Heart left ventricle (tissue), 16 donors: ENCODE results near the gene SHTN1. TPM values are rescaled to one million over a fixed set of nuclear protein-coding genes. Genes with fewer than 3 reads are reported as not detected.

Source experiments
- ATAC-seq, 4 donors: fragments of 200-7000 bp; cut with Tn5 transposase; one replicate each; pipeline ENCODE4 v1.9.1; 2020 to 2022; ENCODE audit warnings: moderate library complexity in 4 of 4, mild to moderate bottlenecking in 3 of 4, moderate number of reproducible peaks in 1 of 4
- DNase-seq, 5 donors: peaks; one replicate each; pipeline ENCODE4 v3.0.0-alpha.2; 2020
- H3K27ac ChIP-seq, 12 donors: fragments of 200-600 bp; sonication (generic) in 4 of 12; one replicate each; pipeline versions ENCODE4 v1.5.0 to v1.8.0; 2016 to 2022; ENCODE audit warnings: mild to moderate bottlenecking in 2 of 12
- H3K27me3 ChIP-seq, 9 donors: fragments of 200-600 bp; sonication (generic) in 2 of 9; one replicate each; pipeline versions ENCODE4 v1.5.1 to v1.8.0; 2016 to 2022; ENCODE audit warnings: mild to moderate bottlenecking in 3 of 9
- H3K36me3 ChIP-seq, 9 donors: fragments of 200-600 bp; sonication (generic) in 2 of 9; one replicate each; pipeline versions ENCODE4 v1.5.0 to v1.8.0; 2018 to 2022; ENCODE audit warnings: mild to moderate bottlenecking in 2 of 9
- H3K4me1 ChIP-seq, 12 donors: fragments of 200-600 bp; sonication (generic) in 4 of 12; one replicate each; pipeline versions ENCODE4 v1.5.0 to v1.8.0; 2016 to 2022; ENCODE audit warnings: mild to moderate bottlenecking in 3 of 12
- H3K4me3 ChIP-seq, 12 donors: fragments of 200-600 bp; sonication (generic) in 4 of 12; one replicate each; pipeline versions ENCODE4 v1.5.0 to v1.8.0; 2017 to 2022; ENCODE audit warnings: mild to moderate bottlenecking in 9 of 12, moderate library complexity in 4 of 12
- H3K9me3 ChIP-seq, 12 donors: fragments of 200-600 bp; sonication (generic) in 4 of 12; one replicate each; pipeline versions ENCODE4 v1.5.0 to v1.8.0; 2016 to 2022; ENCODE audit warnings: mild to moderate bottlenecking in 1 of 12
- POLR2A ChIP-seq, 2 donors: fragments of 450-650 bp; IDR thresholded peaks; one replicate each; pipeline ENCODE4 v1.6.1; 2017; ENCODE audit warnings: antibody characterized with exemption in 2 of 2, mild to moderate bottlenecking in 2 of 2, moderate library complexity in 2 of 2
- WGBS, 4 donors: extraction: QIAGEN DNeasy Blood & Tissue Kit in 2 of 4; methylation state at CpG; one replicate each; pipeline versions ENCODE4 v1.1.5 to v1.1.7; 2013 to 2018; 5-methylcytosine and 5-hydroxymethylcytosine counted together
- intact Hi-C, 10 donors: fragments of 100-400 bp; cut with DNase I; formaldehyde crosslinking; loops; one replicate each; pipeline versions ENCODE4 v1.11.1 to v1.14.2; 2022
- polyA plus RNA-seq, 2 donors: library from polyadenylated mRNA; stranded (reverse); fragments of 200-250 nt; gene quantifications; one replicate each; pipeline ENCODE4 v1.2.3, GENCODE V29; 2013
- total RNA-seq, 9 donors: library from RNA; depleted of rRNA in 2 of 9; stranded (reverse); fragments of >200 nt in 2 of 9; fragmentation: NEBNext Ultra II Directional in 3 of 9; extraction: Animal tissue kit (Norgen Biotek cat#: 25700) in 3 of 9; gene quantifications; one replicate each; pipeline versions ENCODE4 v1.1.0 to v1.2.4, GENCODE V29; 2016 to 2023
- TF ChIP-seq, protein P1 (sequence below), 12 donors: fragments of 200-600 bp; sonication (generic) in 4 of 12; IDR thresholded peaks; one replicate each; pipeline versions ENCODE4 v1.5.0 to v1.8.0; 2018 to 2022; ENCODE audit warnings: antibody characterized with exemption in 12 of 12, mild to moderate bottlenecking in 5 of 12
- donor health status: ischemic (EF 13 %, LVEDD 7.1; RV severe dilation, severe dysfunction).
- donor health status: healthy with polysubstance abuse.
- donor health status: DM: no; HTN: yes; CAD: no.
- donor health status: DM: no; HTN: no; CAD: no.
- donor health status: ischemic (EF 25% LVEDD 6.9; RV normal size, moderate dysfunction).
- donor health status: ischemic (EF 25% LVEDD 5.7; RV mildly dilated, moderate dysfunction).
- donor health status: healthy.
- donor health status: DM: yes; HTN: yes; CAD: no.
- donor health status: ischemic (EF 35%, LVEDD 5.7; RV mildly dilated, moderate dysfunction).
- donor health status: nonischemic (EF 11% LVEDD 7.7; RV severe dilation, severe dysfunction).
- donor health status: DM: yes; HTN: yes; CAD: no.
- donor health status: PGD.
- donor health status: ischemic (EF 29% LVEDD 5.4; RV normal size, mild dysfunction).
- donor health status: nonischemic (EF 23%, LVEDD 6.1; RV moderate dilation, normal function).

Gene SHTN1
- total and polyA plus RNA-seq, 11 donors = 1.2 to 16.5 (median 2.5) TPM

DNA sequence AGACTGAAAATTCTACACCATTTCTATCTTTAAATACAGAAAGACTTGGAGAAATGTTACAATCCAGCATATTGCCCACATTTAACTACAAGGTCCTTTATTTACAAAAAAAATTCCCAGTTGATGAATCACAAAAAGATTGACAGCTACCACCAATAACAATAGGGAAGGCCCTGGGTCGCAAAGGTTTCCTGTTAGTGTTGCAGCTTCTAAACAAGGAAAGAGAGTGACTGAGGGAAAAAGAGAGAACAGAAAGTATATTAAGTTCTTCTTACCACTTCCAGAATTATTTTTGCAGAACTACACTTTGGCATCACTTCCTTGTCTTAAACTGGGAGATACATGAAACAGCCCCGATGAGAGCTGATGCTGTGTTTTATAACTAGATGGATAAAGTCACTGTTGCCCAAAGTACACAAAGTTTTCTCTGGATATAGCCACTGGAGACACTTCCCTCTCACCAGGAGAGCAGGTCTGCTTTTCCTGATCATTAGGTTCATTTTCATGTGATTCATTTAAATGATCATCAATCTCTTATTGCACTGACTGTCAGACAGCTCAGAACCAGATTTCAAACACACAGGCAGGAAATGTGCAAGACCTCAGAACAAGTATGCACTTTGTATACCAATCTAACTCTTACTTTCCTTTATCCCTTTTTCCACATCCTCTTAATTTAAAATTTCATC, 57.0 kb downstream of the SHTN1 start:
- peak overlapping the region in 1 of 12 donors; percentile 78 for H3K27ac ChIP-seq
- H3K4me3 ChIP-seq = no peak overlapping the region
- DNase-seq = no peak
- no peaks in the 10 kb centered on the region for H3K27me3 ChIP-seq
- peak in 3 of 4 donors; percentile 24 to 49 (median 47) for ATAC-seq
- no peaks in the 10 kb centered on the region for H3K9me3 ChIP-seq
- WGBS, 4 donors = 52 to 65% (median 55%) methylated on average over 2 of the region's 2 CpGs
- peaks cover 0 to 52% (median 0%) of the 10 kb centered on the region in 12 donors for H3K4me1 ChIP-seq
- H3K36me3 ChIP-seq = peaks cover 0 to 9% (median 0%) of the 10 kb centered on the region in 9 donors
- TF ChIP-seq POLR2A (IDR thresholded peaks at IDR 0.05) = no peak
- intact Hi-C loops = no loop called here

DNA sequence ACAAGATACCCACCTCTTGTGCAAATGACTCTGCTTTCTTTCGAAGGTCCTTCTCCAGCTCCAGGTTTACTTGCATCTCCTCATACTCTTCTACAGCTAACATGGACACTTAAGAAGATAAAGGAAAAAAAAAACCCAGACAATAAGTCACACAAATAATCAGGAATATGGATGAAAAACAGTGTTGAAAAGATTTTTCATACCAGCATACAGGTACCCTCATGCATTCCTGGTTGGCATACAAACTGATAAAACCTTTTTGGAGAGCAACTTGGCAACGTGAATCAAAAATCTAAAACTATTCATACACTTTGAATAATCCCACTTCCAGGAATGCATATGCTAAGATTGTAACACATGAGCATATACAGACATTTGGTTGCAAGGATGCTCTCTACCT, 60.1 kb downstream of the SHTN1 start:
- Histone ChIP-seq H3K4me3 (no peak overlapping the region), H3K27me3 (no peaks in the 10 kb centered on the region), H3K4me1 (peaks cover 0 to 26% (median 0%) of the 10 kb centered on the region in 12 donors), H3K27ac (no peak overlapping the region), H3K9me3 (no peaks in the 10 kb centered on the region), H3K36me3 (peaks cover 0 to 11% (median 0%) of the 10 kb centered on the region in 9 donors)
- TF ChIP-seq POLR2A (IDR thresholded peaks at IDR 0.05) = no peak
- TF ChIP-seq, protein P1, sequence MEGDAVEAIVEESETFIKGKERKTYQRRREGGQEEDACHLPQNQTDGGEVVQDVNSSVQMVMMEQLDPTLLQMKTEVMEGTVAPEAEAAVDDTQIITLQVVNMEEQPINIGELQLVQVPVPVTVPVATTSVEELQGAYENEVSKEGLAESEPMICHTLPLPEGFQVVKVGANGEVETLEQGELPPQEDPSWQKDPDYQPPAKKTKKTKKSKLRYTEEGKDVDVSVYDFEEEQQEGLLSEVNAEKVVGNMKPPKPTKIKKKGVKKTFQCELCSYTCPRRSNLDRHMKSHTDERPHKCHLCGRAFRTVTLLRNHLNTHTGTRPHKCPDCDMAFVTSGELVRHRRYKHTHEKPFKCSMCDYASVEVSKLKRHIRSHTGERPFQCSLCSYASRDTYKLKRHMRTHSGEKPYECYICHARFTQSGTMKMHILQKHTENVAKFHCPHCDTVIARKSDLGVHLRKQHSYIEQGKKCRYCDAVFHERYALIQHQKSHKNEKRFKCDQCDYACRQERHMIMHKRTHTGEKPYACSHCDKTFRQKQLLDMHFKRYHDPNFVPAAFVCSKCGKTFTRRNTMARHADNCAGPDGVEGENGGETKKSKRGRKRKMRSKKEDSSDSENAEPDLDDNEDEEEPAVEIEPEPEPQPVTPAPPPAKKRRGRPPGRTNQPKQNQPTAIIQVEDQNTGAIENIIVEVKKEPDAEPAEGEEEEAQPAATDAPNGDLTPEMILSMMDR (IDR thresholded peaks at IDR 0.05) = no peak
- WGBS, 4 donors = 80 to 93% (median 90%) methylated on average over 2 of the region's 2 CpGs
- ATAC-seq (no peak), DNase-seq (no peak)
- intact Hi-C loops = no loop called here

DNA sequence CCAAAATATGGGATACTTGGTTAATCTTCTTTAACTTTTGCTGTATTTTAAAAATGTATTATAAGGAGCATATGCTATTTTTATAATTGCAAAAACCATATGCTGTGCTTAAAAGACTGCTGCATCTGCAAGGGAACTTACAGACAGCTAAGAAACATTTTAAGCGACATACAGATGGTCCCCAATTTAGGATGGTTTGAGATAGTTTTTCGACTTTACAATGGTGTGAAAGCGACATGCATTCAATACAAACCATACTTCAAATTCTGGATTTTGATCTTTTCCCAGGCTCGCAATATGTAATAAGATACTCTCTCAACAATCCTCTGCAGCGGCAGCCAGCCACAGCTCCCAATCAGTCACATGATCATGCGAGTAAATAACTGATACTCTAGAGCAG, 73.2 kb downstream of the SHTN1 start:
- intact Hi-C loops = no loop called here
- TF ChIP-seq, protein P1 (IDR thresholded peaks at IDR 0.05) = no peak
- no peak for TF ChIP-seq POLR2A (IDR thresholded peaks at IDR 0.05)
- no peak for DNase-seq
- H3K9me3 ChIP-seq = peaks cover 0 to 6% (median 0%) of the 10 kb centered on the region in 12 donors
- H3K36me3 ChIP-seq = peaks cover 0 to 11% (median 0%) of the 10 kb centered on the region in 9 donors
- 92 to 95% (median 93%) methylated on average over 6 of the region's 6 CpGs for WGBS, 4 donors
- no peaks in the 10 kb centered on the region for H3K27me3 ChIP-seq
- no peak for ATAC-seq
- H3K4me1 ChIP-seq = no peaks in the 10 kb centered on the region
- no peak overlapping the region for H3K4me3 ChIP-seq
- H3K27ac ChIP-seq = no peak overlapping the region

DNA sequence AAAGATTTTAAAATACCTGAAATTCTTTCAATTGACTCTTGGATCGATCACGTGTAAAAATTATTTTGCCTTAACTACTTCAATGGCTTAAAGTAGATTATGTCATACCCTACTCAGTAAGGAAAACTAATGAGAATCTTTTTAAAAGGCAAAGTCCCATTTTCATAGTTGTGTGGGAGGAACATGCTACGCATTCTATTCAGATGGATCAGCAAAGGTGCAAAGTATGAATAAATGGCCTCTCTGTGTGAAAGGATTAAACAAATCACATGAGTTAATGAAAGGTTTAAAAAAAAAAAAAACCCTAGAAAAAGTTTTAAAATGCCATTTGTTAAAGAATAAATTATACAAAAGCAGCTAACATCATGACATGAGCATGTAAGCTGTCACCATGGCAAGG, 78.6 kb downstream of the SHTN1 start:
- intact Hi-C loops = no loop called here
- TF ChIP-seq, protein P1 (IDR thresholded peaks at IDR 0.05) = no peak
- no peak for TF ChIP-seq POLR2A (IDR thresholded peaks at IDR 0.05)
- 79 to 84% (median 83%) methylated on average over 3 of the region's 3 CpGs for WGBS, 4 donors
- no peaks in the 10 kb centered on the region for H3K27me3 ChIP-seq
- H3K27ac ChIP-seq = no peak overlapping the region
- H3K4me3 ChIP-seq = no peak overlapping the region
- H3K36me3 ChIP-seq = peaks cover 0 to 15% (median 0%) of the 10 kb centered on the region in 9 donors
- DNase-seq (no peak), ATAC-seq (no peak)
- no peaks in the 10 kb centered on the region for H3K4me1 ChIP-seq
- no peaks in the 10 kb centered on the region for H3K9me3 ChIP-seq
